HG02678 (cell line): Measurements from ENCODE around the gene NTM.
A peak's percentile ranks its signal among the peaks of the same experiment; 100 is the strongest.

Experiments
- ATAC-seq: cut with Tn5 transposase; IDR thresholded peaks from one replicate; pipeline ENCODE4 v1.9.1; 2021; ENCODE audit warnings: mild to moderate bottlenecking, moderate library complexity; ENCODE audit not compliant: unreplicated experiment

Gene NTM

GRCh38 chr11:131875611-131876010 is 505.2 kb downstream of the NTM start:
- ATAC-seq: no peak

GRCh38 chr11:131877246-131877942 is 507.0 kb downstream of the NTM start:
- no peak for ATAC-seq

- no peak for ATAC-seq
Measured at GRCh38 chr11:131880316-131880715, 509.9 kb downstream of the NTM start.

GRCh38 chr11:131880976-131881375 is 510.6 kb downstream of the NTM start:
- no peak for ATAC-seq

- no peak for ATAC-seq
Measured at GRCh38 chr11:131883332-131883731, 512.9 kb downstream of the NTM start.

GRCh38 chr11:131884461-131885073 is 514.2 kb downstream of the NTM start:
- ATAC-seq: peak; percentile 67

GRCh38 chr11:131885431-131885830 is 515.0 kb downstream of the NTM start:
- ATAC-seq: no peak

- no peak for ATAC-seq
Measured at GRCh38 chr11:131886201-131886600, 515.8 kb downstream of the NTM start.

GRCh38 chr11:131888230-131888855 is 517.9 kb downstream of the NTM start:
- ATAC-seq: no peak

GRCh38 chr11:131889146-131889577 is 518.7 kb downstream of the NTM start:
- ATAC-seq: peak; percentile 38

GRCh38 chr11:131889760-131890581 is 519.6 kb downstream of the NTM start:
- ATAC-seq: no peak

- peak; percentile 85 for ATAC-seq
Measured at GRCh38 chr11:131893103-131893890, 522.9 kb downstream of the NTM start.

- no peak for ATAC-seq
Measured at GRCh38 chr11:131893988-131894387, 523.6 kb downstream of the NTM start.

GRCh38 chr11:131894615-131895544 is 524.5 kb downstream of the NTM start:
- ATAC-seq: no peak

GRCh38 chr11:131895865-131896264 is 525.5 kb downstream of the NTM start:
- no peak for ATAC-seq

GRCh38 chr11:131896978-131897615 is 526.7 kb downstream of the NTM start:
- ATAC-seq: no peak

- ATAC-seq: no peak
Measured at GRCh38 chr11:131897956-131898355, 527.5 kb downstream of the NTM start.

- ATAC-seq: no peak
Measured at GRCh38 chr11:131898949-131899348, 528.5 kb downstream of the NTM start.
